AG09309 (cell line): ENCODE results near the gene UBA1.

Experiments used
- DNase-seq: peaks from one replicate; pipeline ENCODE4 v3.0.0-alpha.2; 2010; ENCODE audit warnings: low read depth
- H3K4me3 ChIP-seq: 2 replicates; pipeline ENCODE4 v1.5.1; 2011; ENCODE audit warnings: mild to moderate bottlenecking, low read depth, low read length, moderate library complexity; ENCODE audit not compliant: control insufficient read depth
- CTCF ChIP-seq: IDR thresholded peaks from 2 replicates; pipeline ENCODE4 v1.5.1; 2011; ENCODE audit warnings: mild to moderate bottlenecking, low read depth, low read length, inconsistent platforms; ENCODE audit not compliant: insufficient read depth, control insufficient read depth; ENCODE audit errors: missing control alignments

Gene UBA1

DNA sequence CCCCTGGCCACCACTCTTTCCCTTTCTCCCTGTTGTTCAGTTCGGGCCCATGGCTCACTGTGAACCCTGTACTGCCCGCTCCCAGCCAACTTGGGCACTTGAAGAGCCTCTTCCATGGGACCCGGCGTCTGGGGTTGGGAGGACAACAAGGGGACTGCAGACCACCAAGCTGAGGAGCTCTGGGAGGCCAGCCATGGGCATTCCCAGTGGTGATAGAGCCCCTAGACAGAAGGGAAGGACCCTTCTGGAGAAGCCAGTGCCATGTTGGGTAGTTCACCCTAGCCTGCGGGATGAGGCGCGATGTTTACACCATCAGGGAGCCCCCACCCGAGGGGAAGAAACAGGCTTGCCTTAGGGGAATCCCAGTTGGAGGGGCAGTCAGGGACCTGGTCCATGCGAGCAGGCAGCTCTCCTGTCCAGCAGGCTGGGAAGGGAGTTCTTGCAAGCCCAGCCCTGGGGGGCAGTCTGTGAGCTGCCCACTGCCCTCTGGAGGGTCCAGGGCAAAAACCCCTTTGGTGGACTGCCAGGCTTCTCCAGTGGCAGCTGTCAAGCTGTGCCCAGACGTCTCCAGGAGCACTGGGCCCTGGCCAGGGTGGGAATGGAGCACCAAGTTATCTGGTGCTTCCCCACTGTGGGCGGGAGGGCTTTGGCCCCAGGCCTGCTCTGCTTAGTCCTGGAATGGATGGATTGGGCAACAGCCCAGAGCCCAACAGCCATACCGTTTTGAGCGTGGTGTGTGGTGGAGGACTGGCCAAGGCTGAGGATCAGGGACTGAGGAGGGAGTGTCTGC lies 23.7 kb upstream of the UBA1 start:
- peak; percentile 8 for DNase-seq
- no peak overlapping the region for H3K4me3 ChIP-seq
- no peak for TF ChIP-seq CTCF

- no peak for TF ChIP-seq CTCF
- DNase-seq, result no peak
- H3K4me3 ChIP-seq, result no peak overlapping the region
Measured at GRCh38 chrX:47170861-47171692, 22.6 kb upstream of the UBA1 start.

DNA sequence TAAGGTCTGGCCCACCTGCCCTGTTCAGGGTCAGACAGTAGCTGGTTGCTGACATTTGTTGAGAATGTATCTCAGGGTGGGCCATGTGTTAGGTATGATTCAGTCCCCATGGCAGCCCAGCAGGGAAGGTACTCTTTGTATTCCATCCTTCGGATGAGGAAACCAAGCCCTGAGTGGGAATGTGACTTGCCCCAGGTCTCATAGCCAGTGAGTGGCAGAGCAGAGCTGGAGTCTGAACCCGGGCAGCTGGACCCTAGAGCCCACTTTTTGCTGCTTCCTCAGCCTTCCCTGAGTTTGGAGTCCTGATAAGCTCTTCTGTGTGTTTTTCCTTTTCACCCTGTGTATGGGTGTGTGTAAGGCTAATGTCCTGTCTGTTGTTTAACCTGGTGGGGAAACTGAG lies 21.6 kb upstream of the UBA1 start:
- H3K4me3 ChIP-seq, result no peak overlapping the region
- TF ChIP-seq CTCF, result no peak
- DNase-seq, result no peak

DNA sequence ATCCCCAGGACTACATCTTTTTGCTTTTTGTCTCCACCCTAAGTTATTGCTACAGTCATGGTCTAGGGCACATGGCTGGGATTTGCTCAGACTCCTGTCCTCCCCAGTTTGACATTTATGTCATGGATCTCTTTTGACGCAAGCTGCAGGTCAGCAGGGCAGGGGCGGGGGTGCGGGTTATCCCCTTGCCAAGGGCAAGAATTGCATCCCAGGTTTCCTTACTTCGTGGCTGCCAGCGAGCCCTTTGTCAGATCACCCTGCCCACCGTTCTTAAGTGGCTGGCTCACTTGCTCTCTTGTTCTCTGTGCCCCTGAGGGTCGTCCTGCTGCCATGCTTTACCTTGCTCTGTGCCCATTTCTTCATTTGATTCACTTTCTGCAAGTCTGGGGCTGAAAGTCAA lies 21.1 kb upstream of the UBA1 start:
- no peak for DNase-seq
- no peak for TF ChIP-seq CTCF
- no peak overlapping the region for H3K4me3 ChIP-seq

DNA sequence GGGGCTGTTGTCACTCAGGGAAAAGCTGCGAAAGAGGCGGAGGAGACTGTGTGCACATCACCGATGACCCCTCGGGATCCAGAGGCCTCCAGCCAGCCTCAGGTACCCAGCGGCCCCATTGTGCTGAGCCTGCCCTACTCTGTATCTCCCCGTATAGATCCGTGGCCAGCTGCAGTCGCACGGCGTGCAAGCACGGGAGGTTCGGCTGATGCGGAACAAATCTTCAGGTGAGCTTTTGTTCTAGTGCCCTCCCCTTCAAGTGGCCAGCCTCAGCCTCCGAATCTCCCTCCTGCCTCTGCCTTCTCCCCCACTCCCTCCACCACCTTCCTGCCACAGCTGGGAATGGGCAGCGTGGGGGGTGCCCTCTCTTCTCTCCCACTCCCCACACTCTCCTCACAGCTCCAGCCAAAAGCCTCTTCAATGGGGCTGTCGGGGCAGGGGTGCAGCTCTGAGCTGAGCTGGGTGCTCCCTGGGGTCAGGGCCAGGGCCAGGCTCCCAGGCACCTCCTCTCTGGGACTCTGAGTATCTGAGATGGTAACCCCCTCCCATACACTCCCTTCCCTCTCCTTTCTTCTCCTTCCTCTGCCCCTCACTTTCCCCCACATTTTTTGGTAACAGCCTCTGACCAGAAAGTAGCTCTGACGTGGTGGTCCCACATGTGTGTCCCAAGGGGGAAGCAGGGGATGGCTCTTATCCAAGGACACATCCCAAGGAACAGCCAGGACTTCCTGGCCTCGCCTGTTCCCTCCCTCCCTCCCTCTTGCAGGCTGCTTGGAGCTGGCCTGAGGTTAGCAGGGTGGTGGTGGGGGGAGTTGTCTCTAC lies 20.4 kb upstream of the UBA1 start:
- no peak for DNase-seq
- no peak overlapping the region for H3K4me3 ChIP-seq
- TF ChIP-seq CTCF, result no peak

GRCh38 chrX:47174376-47174775 lies 19.3 kb upstream of the UBA1 start:
- TF ChIP-seq CTCF, result no peak
- DNase-seq, result no peak
- H3K4me3 ChIP-seq, result no peak overlapping the region
